ENCODE results near the gene MYO1E.

MYO1E gene

DNA sequence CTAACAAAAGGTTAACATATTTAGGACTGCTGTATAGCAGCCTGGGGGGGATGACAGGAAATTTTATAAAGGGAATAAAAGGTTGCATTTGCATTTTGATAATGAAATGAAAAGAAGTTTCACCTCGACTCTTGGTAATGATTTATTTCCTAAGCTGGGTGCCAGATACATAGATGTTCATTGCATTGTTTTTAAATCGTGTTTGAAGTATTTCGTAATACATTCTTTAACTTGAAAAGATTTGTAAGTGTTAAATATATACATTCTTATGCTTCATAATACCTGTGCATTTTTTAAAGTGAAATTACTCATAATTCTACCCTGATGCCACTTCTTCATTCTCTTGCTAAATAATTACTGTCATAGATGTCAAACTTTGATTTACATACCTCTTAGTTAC is 143.2 kb downstream of the MYO1E start:
- no peak for DNase-seq (ENCODE audit: low read depth, low spot score)

- DNase-seq (ENCODE audit: low read depth, low spot score) = no peak
These were observed 143.7 kb downstream of the MYO1E start for GRCh38 chr15:59229015-59229414.

DNA sequence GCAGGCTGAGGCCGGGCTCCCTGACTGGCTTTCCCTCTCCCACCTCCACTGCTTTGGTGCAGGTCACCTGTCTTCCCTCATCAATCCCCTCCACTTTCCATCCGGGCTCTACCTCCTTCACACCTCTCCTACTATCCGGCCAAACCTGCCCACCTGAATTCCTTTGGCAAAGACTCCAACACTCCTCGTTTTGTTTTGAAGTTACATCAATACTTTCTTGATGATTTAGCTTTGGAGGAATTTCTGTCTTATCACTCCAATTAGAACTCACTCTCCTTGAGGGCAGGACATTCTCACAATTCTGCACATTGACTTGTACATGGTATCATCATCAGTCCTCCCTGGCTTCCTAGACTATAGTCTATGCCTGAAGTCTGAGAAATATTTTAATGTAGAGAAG is 145.7 kb downstream of the MYO1E start:
- no peak for DNase-seq (ENCODE audit: low read depth, low spot score)

- no peak for DNase-seq (ENCODE audit: low read depth, low spot score)
These were observed 148.2 kb downstream of the MYO1E start for GRCh38 chr15:59224474-59224873.

GRCh38 chr15:59223736-59224135 is 148.9 kb downstream of the MYO1E start:
- no peak for DNase-seq (ENCODE audit: low read depth, low spot score)

DNA sequence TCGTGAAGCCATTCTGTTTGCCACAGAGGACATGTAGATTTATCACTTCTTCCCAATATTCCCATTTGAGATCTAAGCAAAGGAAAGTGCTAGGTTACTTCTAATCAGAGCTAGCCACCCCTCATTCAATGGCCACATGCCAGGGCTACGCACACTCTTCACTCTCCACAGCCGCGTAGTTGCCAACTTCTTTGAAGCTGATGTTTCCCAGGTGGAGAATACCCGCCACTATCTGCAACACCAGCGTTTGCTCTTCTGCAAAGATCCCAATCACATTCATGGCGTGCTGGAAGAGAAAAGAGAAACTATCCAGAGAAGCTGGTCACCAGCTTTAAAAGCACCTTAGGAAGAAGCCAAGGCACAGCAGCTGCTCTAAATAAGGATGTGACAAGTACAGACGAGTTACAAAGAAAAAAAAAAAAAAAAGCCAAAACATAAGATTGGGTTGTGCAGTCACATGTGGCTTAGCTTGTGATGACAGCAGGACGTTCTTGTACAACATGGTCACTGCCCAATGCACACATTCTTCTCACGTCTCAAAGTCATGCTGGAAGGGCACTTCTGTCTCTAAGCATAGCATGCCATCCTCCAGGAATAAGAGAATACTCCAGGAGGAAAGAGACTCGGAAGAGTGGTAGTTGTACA is 149.6 kb downstream of the MYO1E start:
- DNase-seq (ENCODE audit: low read depth, low spot score) = no peak

- DNase-seq (ENCODE audit: low read depth, low spot score) = peak; percentile 32
These were observed 150.9 kb downstream of the MYO1E start for GRCh38 chr15:59221511-59222505.

- no peak for DNase-seq (ENCODE audit: low read depth, low spot score)
These were observed 154.0 kb downstream of the MYO1E start for GRCh38 chr15:59218710-59219109.

DNA sequence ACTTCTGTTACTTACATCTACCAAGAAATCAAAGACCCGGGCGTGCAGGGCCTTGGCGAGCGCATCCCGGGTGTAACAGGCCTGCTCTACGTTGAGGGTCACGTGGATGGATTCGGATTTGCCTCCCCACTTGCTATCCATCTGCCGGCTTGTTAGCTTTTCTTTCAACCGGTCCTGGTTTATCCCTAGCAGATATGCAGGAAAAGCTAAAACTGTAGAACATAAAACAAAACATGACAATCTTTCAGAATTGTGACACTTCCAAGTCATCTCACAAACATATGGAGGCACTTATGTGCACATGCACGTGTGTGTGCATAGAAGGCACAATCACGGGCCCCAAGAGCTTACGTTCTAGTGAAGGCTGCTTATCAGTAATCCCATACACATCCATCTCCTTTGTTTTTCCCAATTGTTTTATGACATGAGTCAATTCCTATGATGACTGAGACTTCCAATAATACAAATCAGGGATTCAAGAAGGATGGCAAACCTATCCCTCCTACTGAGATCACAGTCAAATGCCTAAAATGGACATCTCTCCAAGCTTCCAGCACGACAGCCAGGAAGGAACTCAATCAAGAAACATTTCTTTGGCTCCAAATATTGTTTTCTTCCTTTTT is 154.7 kb downstream of the MYO1E start:
- no peak for DNase-seq (ENCODE audit: low read depth, low spot score)

DNA sequence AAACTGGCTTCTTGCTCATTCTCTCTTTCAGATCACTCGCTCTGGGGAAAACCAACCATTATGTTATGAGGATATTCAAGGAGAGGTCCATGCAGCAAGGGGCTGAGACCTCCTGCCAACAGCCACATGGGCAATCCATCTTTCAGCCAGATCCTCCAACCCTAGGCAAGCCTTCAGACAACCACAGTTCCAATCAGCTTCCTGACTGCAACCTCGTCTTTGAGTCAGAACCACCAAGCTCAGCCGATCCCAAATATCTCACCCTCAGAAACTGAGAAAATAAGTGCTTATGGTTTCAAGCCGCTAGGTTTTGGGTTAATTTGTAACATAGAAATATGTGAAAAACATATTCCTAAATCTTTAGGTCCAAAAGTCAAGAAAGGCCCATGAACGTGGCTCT is 155.8 kb downstream of the MYO1E start:
- no peak for DNase-seq (ENCODE audit: low read depth, low spot score)

GRCh38 chr15:59210186-59210585 is 162.5 kb downstream of the MYO1E start:
- no peak for DNase-seq (ENCODE audit: low read depth, low spot score)

GRCh38 chr15:59208613-59209249 is 163.9 kb downstream of the MYO1E start:
- DNase-seq (ENCODE audit: low read depth, low spot score) = no peak

DNA sequence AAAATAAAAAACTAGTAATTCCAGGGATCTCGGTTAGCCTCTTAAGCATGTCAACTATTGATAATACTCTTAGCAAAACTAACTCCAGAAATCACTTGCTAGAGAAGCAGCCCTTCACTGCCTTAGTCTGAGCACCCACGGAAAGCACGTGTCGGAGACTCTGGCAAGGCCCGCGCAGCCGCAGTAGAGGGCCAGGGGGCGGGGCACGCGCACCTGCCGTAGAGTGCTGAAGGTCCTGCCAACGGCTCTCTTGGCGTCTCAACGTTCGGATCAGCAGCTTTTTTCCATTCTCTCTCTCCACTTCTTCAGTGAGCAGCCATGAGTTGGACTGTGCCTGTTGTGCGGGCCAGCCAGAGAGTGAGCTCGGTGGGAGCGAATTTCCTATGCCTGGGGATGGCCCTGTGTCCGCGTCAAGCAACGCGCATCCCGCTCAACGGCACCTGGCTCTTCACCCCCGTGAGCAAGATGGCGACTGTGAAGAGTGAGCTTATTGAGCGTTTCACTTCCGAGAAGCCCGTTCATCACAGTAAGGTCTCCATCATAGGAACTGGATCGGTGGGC is 166.0 kb downstream of the MYO1E start, which contains the start of gene LDHAL6B:
Gene LDHAL6B, plus strand, starts transcription at position 221 of the 561 bp plus-strand sequence. Its CDS starts 98 bp downstream, at position 319.
- DNase-seq (ENCODE audit: low read depth, low spot score) = no peak

- no peak for DNase-seq (ENCODE audit: low read depth, low spot score)
These were observed 166.6 kb downstream of the MYO1E start for GRCh38 chr15:59205839-59206622.

DNA sequence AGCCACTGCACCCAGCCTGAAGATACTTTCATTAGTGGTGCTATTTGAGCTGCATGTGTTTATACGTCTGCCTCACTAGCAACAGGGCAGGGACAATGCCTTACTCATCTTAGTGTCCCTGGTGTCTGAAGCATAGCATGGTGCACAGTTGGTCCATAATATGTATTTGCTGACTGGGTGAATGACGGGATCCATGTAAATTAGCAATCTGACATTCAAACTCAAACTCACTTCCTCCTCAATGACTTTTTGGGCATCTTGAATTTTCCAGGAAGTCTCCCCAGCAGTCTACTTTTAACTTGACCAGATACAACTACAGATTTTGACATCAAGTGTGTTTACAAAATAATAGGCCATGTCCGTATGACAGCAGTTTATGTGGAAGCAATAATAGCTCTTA is 169.0 kb downstream of the MYO1E start:
- DNase-seq (ENCODE audit: low read depth, low spot score) = no peak

DNA sequence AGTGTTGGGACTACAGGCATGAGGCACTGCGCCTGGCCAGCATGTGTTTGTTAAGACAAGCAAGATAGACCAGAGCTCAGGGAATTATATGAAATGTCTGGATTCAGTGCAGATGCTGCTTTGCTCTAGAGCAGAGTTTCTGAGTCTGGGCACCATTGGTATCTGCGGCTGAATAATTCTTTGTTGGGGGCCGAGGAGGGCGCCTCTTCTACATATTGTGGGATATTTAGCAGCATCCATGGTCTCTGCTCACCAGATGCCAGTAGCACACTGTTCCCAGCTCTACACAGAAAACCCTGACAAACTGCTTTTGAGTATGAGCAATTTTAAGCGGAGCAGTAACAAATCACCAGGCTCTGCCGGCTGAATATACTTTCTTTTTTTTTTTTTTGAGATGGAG is 169.7 kb downstream of the MYO1E start:
- no peak for DNase-seq (ENCODE audit: low read depth, low spot score)

- no peak for DNase-seq (ENCODE audit: low read depth, low spot score)
These were observed 172.1 kb downstream of the MYO1E start for GRCh38 chr15:59200560-59200959.

DNA sequence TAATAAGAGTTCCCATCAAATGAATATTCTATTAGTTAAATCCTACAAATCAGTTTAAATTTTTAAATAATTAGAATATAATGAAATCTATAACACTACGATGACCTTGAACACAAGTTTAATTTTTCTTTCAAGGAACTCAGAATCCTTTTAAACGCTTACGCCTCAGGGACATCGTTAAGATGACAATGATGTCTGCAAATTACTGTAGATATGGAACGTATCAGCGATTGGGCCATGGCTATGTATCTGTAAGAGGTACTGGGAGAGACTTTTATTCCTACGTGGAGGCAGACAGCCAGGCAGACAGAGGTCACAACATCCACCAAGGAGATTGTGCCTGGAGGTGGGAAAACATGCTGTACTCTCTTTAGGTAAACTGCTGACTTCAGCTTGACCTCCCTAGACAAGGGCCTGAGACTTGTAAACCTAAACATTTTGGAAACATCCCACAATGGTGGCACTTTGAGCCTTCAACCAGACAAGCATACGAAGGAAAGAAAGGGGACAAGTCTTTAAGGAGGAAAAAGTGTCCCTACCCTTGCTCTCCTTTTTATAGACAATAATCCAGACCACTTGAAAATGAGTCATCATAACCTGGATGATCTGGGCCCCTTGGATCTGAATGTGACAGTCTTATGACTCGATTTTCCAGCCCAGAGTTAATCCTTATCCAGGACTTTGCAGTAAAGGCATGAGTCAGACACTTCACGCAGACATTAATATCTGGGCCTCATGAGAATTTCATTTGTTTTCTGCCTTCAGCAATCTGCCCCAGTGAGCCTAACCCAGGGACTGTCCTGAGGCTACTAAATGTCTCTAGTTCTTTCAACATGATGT is 172.8 kb downstream of the MYO1E start:
- no peak for DNase-seq (ENCODE audit: low read depth, low spot score)

DNA sequence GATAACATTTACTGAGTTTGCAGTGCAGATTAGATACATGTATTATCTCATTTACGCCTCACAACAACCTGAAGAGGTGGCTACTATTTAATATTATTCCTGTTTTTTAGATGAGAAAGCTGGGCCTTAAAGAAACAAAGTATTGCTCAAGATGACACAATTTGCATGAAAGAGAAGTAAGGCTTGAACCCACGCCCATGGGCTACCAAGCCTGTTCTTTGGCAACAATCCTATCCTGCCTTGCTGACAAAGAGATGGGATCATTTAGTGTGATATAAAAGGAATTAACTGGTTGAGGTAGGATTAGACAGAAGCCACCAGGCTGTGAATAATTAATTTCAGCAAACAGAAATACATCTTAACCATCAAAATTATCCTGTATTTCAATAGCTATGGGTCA is 175.2 kb downstream of the MYO1E start:
- DNase-seq (ENCODE audit: low read depth, low spot score) = no peak

- no peak for DNase-seq (ENCODE audit: low read depth, low spot score)
These were observed 176.3 kb downstream of the MYO1E start for GRCh38 chr15:59196416-59196815.

Measured in smooth muscle cell of the brain vasculature (primary cell).